ENCODE data around the gene GRID1. TPM values are rescaled to one million over a fixed set of nuclear protein-coding genes. Genes with fewer than 3 reads are reported as not detected.

Gene GRID1
- total RNA-seq, 1 donor from 2014 or later, result 7.1 TPM

- H3K27ac ChIP-seq, result no peak overlapping the region
- H3K4me1 ChIP-seq, result no peaks in the 10 kb centered on the region
- intact Hi-C loops (cut with DNase I), result no loop called here
- no peaks in the 10 kb centered on the region for H3K36me3 ChIP-seq
- H3K4me3 ChIP-seq, result no peak overlapping the region
- no peaks in the 10 kb centered on the region for H3K27me3 ChIP-seq
- H3K9me3 ChIP-seq, result no peaks in the 10 kb centered on the region
- TF ChIP-seq POLR2A (IDR thresholded peaks at IDR 0.05), result no peak
- TF ChIP-seq POLR2AphosphoS5 (IDR thresholded peaks at IDR 0.05; ENCODE audit: insufficient read depth in 1 of 2, low read depth in 1 of 2), result no peak
- no peak for TF ChIP-seq CTCF (IDR thresholded peaks at IDR 0.05)
- DNase-seq (ENCODE audit: extremely low spot score in 2 of 2), result no peak
These were observed 239.2 kb downstream of the GRID1 start for GRCh38 chr10:86127274-86127819.

GRCh38 chr10:86124734-86125133 lies 241.9 kb downstream of the GRID1 start:
- no peak for TF ChIP-seq CTCF (IDR thresholded peaks at IDR 0.05)
- TF ChIP-seq POLR2AphosphoS5 (IDR thresholded peaks at IDR 0.05; ENCODE audit: insufficient read depth in 1 of 2, low read depth in 1 of 2), result no peak
- TF ChIP-seq POLR2A (IDR thresholded peaks at IDR 0.05), result no peak
- H3K4me1 ChIP-seq, result no peaks in the 10 kb centered on the region
- intact Hi-C loops (cut with DNase I), result no loop called here
- H3K27me3 ChIP-seq, result no peaks in the 10 kb centered on the region
- no peak overlapping the region for H3K4me3 ChIP-seq
- H3K36me3 ChIP-seq, result no peaks in the 10 kb centered on the region
- no peak for DNase-seq (ENCODE audit: extremely low spot score in 2 of 2)
- H3K27ac ChIP-seq, result no peak overlapping the region
- no peaks in the 10 kb centered on the region for H3K9me3 ChIP-seq

- Histone ChIP-seq H3K27ac (no peak overlapping the region), H3K4me3 (no peak overlapping the region), H3K4me1 (no peaks in the 10 kb centered on the region), H3K36me3 (no peaks in the 10 kb centered on the region), H3K27me3 (no peaks in the 10 kb centered on the region), H3K9me3 (no peaks in the 10 kb centered on the region)
- no peak for DNase-seq (ENCODE audit: extremely low spot score in 2 of 2)
- TF ChIP-seq POLR2AphosphoS5 (IDR thresholded peaks at IDR 0.05; ENCODE audit: insufficient read depth in 1 of 2, low read depth in 1 of 2) (no peak), CTCF (IDR thresholded peaks at IDR 0.05) (no peak), POLR2A (IDR thresholded peaks at IDR 0.05) (no peak)
- intact Hi-C loops (cut with DNase I), result no loop called here
These were observed 242.9 kb downstream of the GRID1 start for GRCh38 chr10:86123715-86124114.

GRCh38 chr10:86123304-86123703 lies 243.3 kb downstream of the GRID1 start:
- H3K9me3 ChIP-seq, result no peaks in the 10 kb centered on the region
- intact Hi-C loops (cut with DNase I), result no loop called here

More at GRCh38 chr10:86123304-86123703, 243.3 kb downstream of the GRID1 start:
- TF ChIP-seq CTCF (IDR thresholded peaks at IDR 0.05) (no peak), POLR2A (IDR thresholded peaks at IDR 0.05) (no peak), POLR2AphosphoS5 (IDR thresholded peaks at IDR 0.05; ENCODE audit: insufficient read depth in 1 of 2, low read depth in 1 of 2) (no peak)
- no peak overlapping the region for H3K4me3 ChIP-seq
- no peak overlapping the region for H3K27ac ChIP-seq
- H3K36me3 ChIP-seq, result no peaks in the 10 kb centered on the region
- no peaks in the 10 kb centered on the region for H3K4me1 ChIP-seq
- no peaks in the 10 kb centered on the region for H3K27me3 ChIP-seq
- no peak for DNase-seq (ENCODE audit: extremely low spot score in 2 of 2)
